AG09319 (cell line): ENCODE results near the gene MEGF11.

Experiments used
- DNase-seq: peaks from one replicate; pipeline ENCODE4 v3.0.0-alpha.2; 2010; ENCODE audit warnings: low read depth; ENCODE audit errors: extremely low read depth
- TF ChIP-seq, protein P1 (sequence below): IDR thresholded peaks from 2 replicates; pipeline ENCODE4 v1.5.1; 2011; ENCODE audit warnings: low read depth, mild to moderate bottlenecking, inconsistent platforms, low read length, moderate library complexity

The MEGF11 gene

DNA sequence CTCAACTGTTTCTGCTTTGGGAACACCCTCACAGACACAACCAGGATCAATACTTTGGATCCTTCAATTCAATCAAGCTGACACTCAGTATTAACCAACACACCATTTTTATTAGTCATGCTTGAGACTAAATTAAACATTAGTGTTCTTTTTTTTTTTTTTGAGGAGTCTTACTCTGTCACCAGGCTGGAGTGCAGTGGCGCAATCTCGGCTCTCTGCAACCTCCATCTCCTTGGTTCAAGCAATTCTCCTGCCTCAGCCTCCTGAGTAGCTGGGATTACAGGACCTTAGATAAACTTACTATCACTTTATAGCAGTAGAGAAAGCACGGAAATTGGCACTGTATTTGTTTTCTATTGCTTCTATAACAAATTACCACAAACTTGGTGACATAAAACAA, 386.3 kb downstream of the MEGF11 start:
- DNase-seq: no peak
- TF ChIP-seq, protein P1, sequence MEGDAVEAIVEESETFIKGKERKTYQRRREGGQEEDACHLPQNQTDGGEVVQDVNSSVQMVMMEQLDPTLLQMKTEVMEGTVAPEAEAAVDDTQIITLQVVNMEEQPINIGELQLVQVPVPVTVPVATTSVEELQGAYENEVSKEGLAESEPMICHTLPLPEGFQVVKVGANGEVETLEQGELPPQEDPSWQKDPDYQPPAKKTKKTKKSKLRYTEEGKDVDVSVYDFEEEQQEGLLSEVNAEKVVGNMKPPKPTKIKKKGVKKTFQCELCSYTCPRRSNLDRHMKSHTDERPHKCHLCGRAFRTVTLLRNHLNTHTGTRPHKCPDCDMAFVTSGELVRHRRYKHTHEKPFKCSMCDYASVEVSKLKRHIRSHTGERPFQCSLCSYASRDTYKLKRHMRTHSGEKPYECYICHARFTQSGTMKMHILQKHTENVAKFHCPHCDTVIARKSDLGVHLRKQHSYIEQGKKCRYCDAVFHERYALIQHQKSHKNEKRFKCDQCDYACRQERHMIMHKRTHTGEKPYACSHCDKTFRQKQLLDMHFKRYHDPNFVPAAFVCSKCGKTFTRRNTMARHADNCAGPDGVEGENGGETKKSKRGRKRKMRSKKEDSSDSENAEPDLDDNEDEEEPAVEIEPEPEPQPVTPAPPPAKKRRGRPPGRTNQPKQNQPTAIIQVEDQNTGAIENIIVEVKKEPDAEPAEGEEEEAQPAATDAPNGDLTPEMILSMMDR: no peak

DNA sequence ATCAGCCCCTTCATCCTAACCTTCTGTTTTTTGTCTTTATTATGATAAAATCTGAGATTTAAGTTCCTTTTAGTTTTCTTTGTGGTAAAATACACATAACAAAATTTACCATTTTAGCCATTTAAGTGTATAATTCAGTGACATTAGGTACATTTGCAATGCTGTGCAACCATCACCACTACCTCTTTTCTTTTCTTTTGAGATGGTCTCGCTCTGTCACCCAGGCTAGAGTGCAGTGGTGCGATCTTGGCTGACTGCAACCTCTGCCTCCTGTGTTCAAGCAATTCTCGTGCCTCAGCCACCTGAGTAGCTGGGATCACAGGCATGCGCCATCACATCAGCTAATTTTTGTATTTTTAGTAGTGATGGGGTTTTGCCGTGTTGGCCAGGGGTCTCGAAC, 390.4 kb downstream of the MEGF11 start:
- DNase-seq: no peak
- TF ChIP-seq, protein P1: no peak

DNA sequence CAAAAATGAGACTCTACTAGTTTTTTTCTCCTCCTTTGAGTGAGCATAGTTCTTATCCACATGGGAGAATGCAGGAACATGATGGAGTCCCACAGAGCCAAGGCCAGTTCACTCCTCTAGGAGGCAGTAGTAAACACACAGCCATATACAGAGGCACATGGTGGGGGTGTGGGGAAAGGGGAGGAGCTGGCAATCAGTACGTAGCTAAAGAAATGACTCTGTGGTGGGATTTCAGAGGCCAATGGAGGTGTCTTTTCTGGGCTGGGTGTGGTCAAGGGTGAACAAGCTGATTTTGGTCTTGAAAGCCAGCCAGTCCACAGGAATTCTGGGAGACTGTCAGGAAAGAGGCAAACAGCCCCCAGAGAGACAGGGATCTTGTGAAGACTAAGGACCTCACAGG, 390.9 kb downstream of the MEGF11 start:
- TF ChIP-seq, protein P1: peak; percentile 30
- no peak for DNase-seq

DNA sequence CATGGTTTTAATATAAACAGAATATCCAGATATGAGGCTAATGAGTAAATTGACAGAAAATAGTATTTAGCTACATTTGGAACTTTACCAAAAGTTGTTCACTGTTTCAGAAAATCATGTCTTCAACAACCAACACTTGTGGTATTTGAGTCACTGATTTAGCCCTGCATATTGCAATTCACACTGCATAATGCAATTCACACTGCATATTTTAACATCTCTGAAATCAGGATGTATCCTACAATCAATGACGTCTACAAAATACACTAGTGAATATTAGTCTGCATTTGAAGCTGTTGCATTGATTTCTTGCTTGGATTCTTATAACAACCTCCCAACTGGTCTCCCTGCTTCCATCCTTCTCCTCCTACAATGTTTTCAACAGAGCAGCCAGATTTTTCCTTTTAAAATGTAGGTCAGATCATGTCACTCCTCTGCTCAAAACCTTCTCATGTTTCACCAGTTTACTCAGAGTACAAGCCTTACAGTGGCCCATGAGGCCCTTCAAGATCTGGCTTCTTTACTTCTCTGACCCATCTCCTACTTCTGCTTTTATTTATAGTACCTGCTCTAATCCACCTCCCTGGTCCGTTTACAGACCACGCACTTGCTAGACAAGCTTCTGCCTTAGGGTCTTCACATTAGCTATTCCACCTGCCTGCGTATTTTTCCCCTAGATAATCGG, 395.7 kb downstream of the MEGF11 start:
- TF ChIP-seq, protein P1: no peak
- DNase-seq: no peak

DNA sequence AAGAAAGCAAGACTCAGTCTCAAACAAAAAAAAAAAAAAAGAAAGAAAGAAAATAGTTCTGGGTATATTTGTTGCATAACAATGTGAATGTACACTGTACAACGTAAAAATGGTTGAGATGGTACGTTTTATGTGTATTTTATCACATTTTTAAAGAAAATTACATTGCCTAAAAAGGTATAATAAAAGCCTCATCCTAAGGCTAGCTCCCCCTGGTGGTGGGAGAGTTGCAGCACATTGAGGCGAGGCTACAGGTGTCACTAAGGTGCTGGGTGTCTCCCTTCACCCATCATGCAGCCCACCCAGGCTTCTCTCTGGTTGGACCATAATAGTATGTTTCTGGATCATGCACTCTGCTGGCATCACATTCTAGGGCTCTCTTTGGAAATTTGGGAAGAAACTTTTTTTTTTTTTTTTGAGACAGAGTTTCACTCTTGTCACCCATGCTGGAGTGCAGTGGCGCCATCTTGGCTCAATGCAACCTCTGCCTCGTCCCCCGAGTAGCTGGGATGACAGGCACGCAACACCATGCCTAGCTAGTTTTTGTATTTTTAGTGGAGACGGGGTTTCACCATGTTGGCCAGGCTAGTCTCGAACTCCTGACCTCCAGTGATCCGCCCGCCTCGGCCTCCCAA, 396.6 kb downstream of the MEGF11 start:
- no peak for DNase-seq
- TF ChIP-seq, protein P1: peak; percentile 83

DNA sequence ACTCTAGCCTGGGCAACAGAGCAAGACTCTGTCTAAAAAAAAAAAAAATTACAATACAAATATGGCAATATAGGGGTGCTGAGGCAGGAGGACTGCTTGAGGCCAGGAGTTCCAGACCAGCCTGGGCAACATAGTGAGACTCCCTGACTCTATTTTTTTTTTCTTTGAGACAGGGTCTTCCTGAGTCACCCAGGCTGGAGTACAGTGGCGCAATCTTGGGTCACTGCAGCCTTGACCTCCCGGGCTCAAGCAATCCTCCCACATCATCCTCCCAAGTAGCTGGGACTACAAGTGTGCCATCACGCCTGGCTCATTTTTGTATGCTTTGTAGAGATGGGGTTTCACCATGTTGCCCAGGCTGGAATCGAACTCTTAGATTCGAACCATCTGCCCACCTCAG, 401.6 kb downstream of the MEGF11 start:
- TF ChIP-seq, protein P1: no peak
- no peak for DNase-seq

DNA sequence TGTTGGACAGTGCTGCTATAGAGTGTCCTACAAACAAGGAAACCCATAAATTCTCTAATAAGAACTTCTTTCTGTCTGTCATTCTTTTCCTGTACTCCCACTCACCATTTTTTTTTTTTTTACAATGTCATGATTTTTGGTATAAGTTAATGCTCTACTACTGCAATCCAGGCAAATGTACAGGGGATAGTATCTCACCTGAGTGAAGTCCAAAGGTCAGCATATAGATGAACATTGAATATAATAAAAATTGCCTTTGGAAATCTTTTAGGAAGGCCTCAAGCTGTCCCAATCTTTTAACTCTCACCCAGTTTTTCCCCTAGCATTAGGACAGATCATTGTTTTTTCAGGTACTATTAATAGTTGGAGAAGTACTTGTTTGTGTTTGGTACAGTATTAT, 405.6 kb downstream of the MEGF11 start:
- DNase-seq: no peak
- TF ChIP-seq, protein P1: no peak
